Activated CD8-positive, alpha-beta memory T cell treated with anti-CD3 and anti-CD28 coated beads for 24 hours (primary cell): ENCODE measurements around the gene PIK3R3.
A peak's percentile ranks its signal among the peaks of the same experiment; 100 is the strongest.
"Not testable (repeated sequence)": the region's sequence is repeated elsewhere in the genome, so short reads cannot be mapped to it uniquely, and the experiment has no call there.

Source experiments
- DNase-seq: peaks from one replicate; pipeline ENCODE4 v3.0.0-alpha.2; 2020

PIK3R3 gene

GRCh38 chr1:46098027-46098712 is 34.3 kb downstream of the PIK3R3 start:
- no peak for DNase-seq

- DNase-seq = no peak
These were observed 35.3 kb downstream of the PIK3R3 start for GRCh38 chr1:46097149-46097472.

- no peak for DNase-seq
These were observed 35.9 kb downstream of the PIK3R3 start for GRCh38 chr1:46096269-46097148.

GRCh38 chr1:46095110-46095509 is 37.3 kb downstream of the PIK3R3 start:
- DNase-seq = not testable (repeated sequence)

GRCh38 chr1:46094471-46095005 is 37.9 kb downstream of the PIK3R3 start:
- no peak for DNase-seq

- DNase-seq = not testable (repeated sequence)
These were observed 38.6 kb downstream of the PIK3R3 start for GRCh38 chr1:46093832-46094231.

- DNase-seq = no peak
These were observed 44.5 kb downstream of the PIK3R3 start for GRCh38 chr1:46087891-46088290.

- DNase-seq = no peak
These were observed 45.9 kb downstream of the PIK3R3 start for GRCh38 chr1:46086576-46086975.

- DNase-seq = no peak
These were observed 47.6 kb downstream of the PIK3R3 start for GRCh38 chr1:46084553-46085451.

- DNase-seq = no peak
These were observed 48.9 kb downstream of the PIK3R3 start for GRCh38 chr1:46083579-46083978.

- no peak for DNase-seq
These were observed 50.8 kb downstream of the PIK3R3 start for GRCh38 chr1:46081619-46082018.

- no peak for DNase-seq
These were observed 51.2 kb downstream of the PIK3R3 start for GRCh38 chr1:46081206-46081605.

- DNase-seq = no peak
These were observed 52.2 kb downstream of the PIK3R3 start for GRCh38 chr1:46080257-46080656.

GRCh38 chr1:46077644-46078043 is 54.8 kb downstream of the PIK3R3 start:
- no peak for DNase-seq

GRCh38 chr1:46076343-46076742 is 56.1 kb downstream of the PIK3R3 start:
- no peak for DNase-seq

GRCh38 chr1:46072975-46073374 is 59.5 kb downstream of the PIK3R3 start:
- DNase-seq = no peak

- DNase-seq = no peak
These were observed 62.1 kb downstream of the PIK3R3 start for GRCh38 chr1:46070164-46070814.

GRCh38 chr1:46068525-46068924 is 63.9 kb downstream of the PIK3R3 start:
- no peak for DNase-seq

GRCh38 chr1:46067652-46068051 is 64.8 kb downstream of the PIK3R3 start:
- DNase-seq = no peak

- no peak for DNase-seq
These were observed 67.0 kb downstream of the PIK3R3 start for GRCh38 chr1:46065405-46065804.

GRCh38 chr1:46064708-46065107 is 67.7 kb downstream of the PIK3R3 start:
- no peak for DNase-seq

GRCh38 chr1:46062651-46063319 is 69.6 kb downstream of the PIK3R3 start:
- peak; percentile 63 for DNase-seq
